Breast epithelium (tissue), 4 donors: Measurements from ENCODE around the gene MGAT5B. TPM values are rescaled to one million over a fixed set of nuclear protein-coding genes. Genes with fewer than 3 reads are reported as not detected.

Experiments
- DNase-seq, 2 donors: peaks; one replicate each; pipeline ENCODE4 v3.0.0-alpha.2; 2019; ENCODE audit warnings: low spot score in 2 of 2
- H3K27ac ChIP-seq, 2 donors: fragments of 200-600 bp; sonication (generic) in 1 of 2; one replicate each; pipeline ENCODE4 v1.5.1; 2016 to 2019; ENCODE audit warnings: mild to moderate bottlenecking in 1 of 2
- H3K27me3 ChIP-seq, 2 donors: fragments of 200-600 bp; sonication (generic) in 1 of 2; one replicate each; pipeline versions ENCODE4 v1.5.1 to v1.6.0; 2017 to 2019; ENCODE audit warnings: control low read depth in 1 of 2, mild to moderate bottlenecking in 1 of 2
- H3K36me3 ChIP-seq: fragments of 200-600 bp; one replicate; pipeline ENCODE4 v1.5.1; 2019
- H3K4me1 ChIP-seq, 2 donors: fragments of 200-600 bp; sonication (generic); one replicate each; pipeline ENCODE4 v1.5.1; 2016 to 2019; ENCODE audit warnings: control low read depth in 1 of 2
- H3K4me3 ChIP-seq, 3 donors: fragments of 200-600 bp; sonication (generic); 1 replicate in 2 of 3; 2 replicates in 1 of 3; pipeline ENCODE4 v1.5.1; 2016 to 2019; ENCODE audit warnings: mild to moderate bottlenecking in 3 of 3, moderate library complexity in 2 of 3
- H3K9me3 ChIP-seq, 2 donors: fragments of 200-600 bp; sonication (generic) in 1 of 2; one replicate each; pipeline ENCODE4 v1.5.1; 2016 to 2019; ENCODE audit warnings: control low read depth in 1 of 2
- POLR2A ChIP-seq: fragments of 450-650 bp; IDR thresholded peaks from one replicate; pipeline ENCODE4 v1.6.1; 2016; ENCODE audit warnings: antibody characterized with exemption, mild to moderate bottlenecking, moderate library complexity
- POLR2AphosphoS5 ChIP-seq, 3 donors: sonication (generic); formaldehyde crosslinking; IDR thresholded peaks; one replicate each; pipeline ENCODE4 v1.6.1; 2017; ENCODE audit warnings: antibody characterized with exemption in 3 of 3
- intact Hi-C: fragments of 100-400 bp; cut with DNase I; formaldehyde crosslinking; loops from one replicate; pipeline ENCODE4 v1.15.1; 2023; ENCODE audit warnings: low total_unique reads
- total RNA-seq, 3 donors: library from RNA; depleted of rRNA; stranded (reverse); fragments of >200 nt; gene quantifications; one replicate each; pipeline ENCODE4 v1.1.0, GENCODE V29; 2016
- TF ChIP-seq, protein P1 (sequence below), 3 donors: fragments of 450-650 bp; IDR thresholded peaks; one replicate each; pipeline ENCODE4 v1.5.1; 2016 to 2017; ENCODE audit warnings: antibody characterized with exemption in 3 of 3, mild to moderate bottlenecking in 3 of 3, moderate library complexity in 3 of 3

The MGAT5B gene
- total RNA-seq, 3 donors from 2014 or later, result 0.32 to 0.33 TPM; not detected in 1

DNA sequence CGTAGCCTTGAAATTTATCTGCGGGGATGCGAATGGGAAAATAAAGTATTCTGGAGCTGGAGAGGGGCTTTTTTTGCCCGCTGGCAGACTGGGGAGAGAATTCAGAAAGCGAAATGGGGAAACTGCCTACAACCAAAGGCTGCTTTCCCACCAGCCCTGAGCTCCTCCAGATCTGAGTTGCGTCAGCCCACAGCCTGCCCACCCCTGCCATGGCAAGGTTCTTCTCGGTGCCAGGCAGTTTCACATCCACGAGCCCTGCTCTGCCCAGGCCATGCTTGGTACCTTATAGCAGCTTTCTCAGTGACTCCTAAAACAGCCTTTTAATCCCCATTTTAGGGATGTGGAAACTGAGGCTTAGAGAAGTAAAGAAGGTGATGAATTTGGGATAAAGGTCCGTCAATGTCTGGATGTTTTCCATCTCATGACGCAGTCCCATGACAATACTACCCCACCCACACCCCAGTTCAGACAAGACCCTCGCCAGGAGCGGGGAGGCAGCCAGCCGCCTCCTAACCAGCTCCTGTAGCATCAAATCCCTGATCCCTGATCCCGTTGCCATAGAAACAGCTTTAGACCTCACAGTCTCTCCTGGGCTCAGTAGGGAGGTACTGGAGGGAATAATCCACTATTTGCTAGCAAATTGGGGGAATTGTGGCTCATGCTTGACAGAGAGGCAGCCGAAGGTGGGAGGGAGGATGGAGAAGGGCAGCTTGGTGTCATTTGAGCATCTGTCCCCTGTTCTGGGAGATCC lies 113.5 kb downstream of the MGAT5B start:
- no peak for DNase-seq
- H3K36me3 ChIP-seq, result no peaks in the 10 kb centered on the region
- no peak overlapping the region for H3K4me3 ChIP-seq
- TF ChIP-seq POLR2A (no peak), POLR2AphosphoS5 (IDR thresholded peaks at IDR 0.05) (no peak)
- TF ChIP-seq, protein P1, sequence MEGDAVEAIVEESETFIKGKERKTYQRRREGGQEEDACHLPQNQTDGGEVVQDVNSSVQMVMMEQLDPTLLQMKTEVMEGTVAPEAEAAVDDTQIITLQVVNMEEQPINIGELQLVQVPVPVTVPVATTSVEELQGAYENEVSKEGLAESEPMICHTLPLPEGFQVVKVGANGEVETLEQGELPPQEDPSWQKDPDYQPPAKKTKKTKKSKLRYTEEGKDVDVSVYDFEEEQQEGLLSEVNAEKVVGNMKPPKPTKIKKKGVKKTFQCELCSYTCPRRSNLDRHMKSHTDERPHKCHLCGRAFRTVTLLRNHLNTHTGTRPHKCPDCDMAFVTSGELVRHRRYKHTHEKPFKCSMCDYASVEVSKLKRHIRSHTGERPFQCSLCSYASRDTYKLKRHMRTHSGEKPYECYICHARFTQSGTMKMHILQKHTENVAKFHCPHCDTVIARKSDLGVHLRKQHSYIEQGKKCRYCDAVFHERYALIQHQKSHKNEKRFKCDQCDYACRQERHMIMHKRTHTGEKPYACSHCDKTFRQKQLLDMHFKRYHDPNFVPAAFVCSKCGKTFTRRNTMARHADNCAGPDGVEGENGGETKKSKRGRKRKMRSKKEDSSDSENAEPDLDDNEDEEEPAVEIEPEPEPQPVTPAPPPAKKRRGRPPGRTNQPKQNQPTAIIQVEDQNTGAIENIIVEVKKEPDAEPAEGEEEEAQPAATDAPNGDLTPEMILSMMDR (IDR thresholded peaks at IDR 0.05), result no peak
- H3K9me3 ChIP-seq, result no peaks in the 10 kb centered on the region
- peaks cover 0 to 16% of the 10 kb centered on the region in 2 donors for H3K27me3 ChIP-seq
- no peak overlapping the region for H3K27ac ChIP-seq
- no peaks in the 10 kb centered on the region for H3K4me1 ChIP-seq
- intact Hi-C loops, result no loop called here

DNA sequence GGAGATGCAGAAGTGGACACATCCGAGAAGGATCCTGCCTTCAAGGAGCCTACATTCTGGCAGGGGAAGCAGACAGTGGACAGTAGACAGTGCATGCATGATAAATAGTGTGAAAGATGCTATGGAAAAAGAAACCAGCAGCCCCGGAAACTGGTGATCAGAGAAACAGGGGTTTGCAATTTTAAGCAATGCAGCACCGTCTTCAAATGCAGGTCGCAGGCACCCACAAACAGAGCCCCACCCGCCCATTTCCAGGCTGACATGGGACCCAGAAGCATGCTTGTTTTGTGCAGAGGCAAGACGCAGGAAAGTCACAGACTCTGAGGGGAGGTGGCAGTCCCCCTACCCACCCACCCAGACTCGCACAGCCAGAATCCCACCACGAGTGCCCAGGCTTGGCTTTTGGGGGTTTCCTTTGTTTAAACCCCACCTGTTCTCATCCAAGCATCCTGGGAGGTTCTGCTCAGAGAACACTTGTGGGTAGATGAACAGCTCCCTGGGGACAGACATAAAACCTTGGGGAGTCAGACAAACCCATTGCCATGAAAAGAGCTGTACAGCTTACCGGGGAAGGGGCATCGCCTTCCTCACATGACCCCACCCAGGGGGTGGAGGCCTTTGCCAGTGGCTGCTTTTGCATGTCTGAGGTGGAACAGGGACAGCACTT lies 114.3 kb downstream of the MGAT5B start:
- DNase-seq, result no peak
- no peak for TF ChIP-seq POLR2A
- no peak for TF ChIP-seq POLR2AphosphoS5 (IDR thresholded peaks at IDR 0.05)
- TF ChIP-seq, protein P1 (IDR thresholded peaks at IDR 0.05), result no peak
- H3K36me3 ChIP-seq, result no peaks in the 10 kb centered on the region
- no peak overlapping the region for H3K27ac ChIP-seq
- H3K4me3 ChIP-seq, result no peak overlapping the region
- peaks cover 0 to 16% of the 10 kb centered on the region in 2 donors for H3K27me3 ChIP-seq
- no peaks in the 10 kb centered on the region for H3K4me1 ChIP-seq
- intact Hi-C loops, result no loop called here
- H3K9me3 ChIP-seq, result no peaks in the 10 kb centered on the region

DNA sequence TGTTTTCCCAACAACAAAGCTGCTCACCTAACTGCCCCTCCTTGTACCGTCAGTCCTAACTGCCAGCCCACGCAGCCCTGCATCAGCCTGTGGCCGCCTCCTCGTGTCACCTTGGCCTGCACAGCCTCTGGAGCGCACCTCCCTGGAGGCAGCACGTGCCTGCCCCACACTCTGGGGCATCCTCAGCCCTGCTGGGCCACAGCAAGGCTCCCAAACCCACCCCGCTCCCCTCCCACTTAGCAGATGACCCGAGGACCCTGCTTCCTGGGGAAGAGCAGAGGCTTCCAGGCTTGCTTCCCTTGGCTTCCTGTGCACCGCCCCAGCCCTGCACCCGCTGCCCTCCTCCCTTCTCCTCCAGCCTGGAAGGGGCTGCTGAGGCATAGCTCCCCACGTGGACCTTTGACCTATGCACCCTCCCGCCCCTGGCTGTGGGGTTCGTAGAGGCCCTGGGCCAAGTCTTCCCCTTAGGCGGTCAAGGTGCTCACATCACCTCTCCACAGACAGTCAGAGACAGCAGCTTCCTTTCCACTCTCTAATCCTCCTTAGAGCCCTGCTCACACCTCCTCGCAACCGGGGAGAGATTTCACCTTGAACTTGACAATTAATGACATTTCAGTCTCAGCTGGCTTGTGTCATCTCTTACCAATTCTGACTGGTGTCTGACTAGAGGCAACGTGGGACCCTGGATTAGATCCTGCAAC lies 115.0 kb downstream of the MGAT5B start:
- H3K9me3 ChIP-seq, result no peaks in the 10 kb centered on the region
- no peak overlapping the region for H3K4me3 ChIP-seq
- no peak for DNase-seq
- H3K27me3 ChIP-seq, result peaks cover 0 to 16% of the 10 kb centered on the region in 2 donors
- intact Hi-C loops, result no loop called here
- no peak overlapping the region for H3K27ac ChIP-seq
- H3K36me3 ChIP-seq, result no peaks in the 10 kb centered on the region
- no peaks in the 10 kb centered on the region for H3K4me1 ChIP-seq
- no peak for TF ChIP-seq POLR2A
- TF ChIP-seq, protein P1 (IDR thresholded peaks at IDR 0.05), result no peak
- TF ChIP-seq POLR2AphosphoS5 (IDR thresholded peaks at IDR 0.05), result no peak

DNA sequence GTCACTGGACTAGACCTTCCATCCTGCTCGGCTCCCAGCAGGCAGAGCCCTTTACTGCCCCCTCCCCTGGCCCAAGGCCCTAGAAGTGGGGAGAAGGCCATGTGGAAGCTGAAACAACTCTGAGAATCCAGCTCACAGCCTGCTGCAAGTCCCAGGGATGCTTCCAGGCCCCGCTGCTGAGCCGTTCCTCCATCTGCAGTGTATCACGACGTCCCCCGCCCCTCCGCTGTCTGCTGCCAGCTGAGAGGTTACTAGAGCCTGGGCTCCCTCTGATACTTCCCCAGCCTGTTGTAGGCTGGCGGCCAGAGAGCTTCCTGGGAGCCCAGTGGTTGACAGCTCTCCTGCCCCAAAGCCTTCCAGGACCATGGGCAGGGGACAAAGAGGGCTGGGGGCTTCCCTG lies 118.2 kb downstream of the MGAT5B start:
- Histone ChIP-seq H3K4me1 (no peaks in the 10 kb centered on the region), H3K27me3 (peaks cover 0 to 16% of the 10 kb centered on the region in 2 donors), H3K36me3 (no peaks in the 10 kb centered on the region), H3K4me3 (no peak overlapping the region), H3K27ac (no peak overlapping the region), H3K9me3 (no peaks in the 10 kb centered on the region)
- DNase-seq, result no peak
- TF ChIP-seq POLR2A, result no peak
- TF ChIP-seq, protein P1 (IDR thresholded peaks at IDR 0.05), result no peak
- no peak for TF ChIP-seq POLR2AphosphoS5 (IDR thresholded peaks at IDR 0.05)
- intact Hi-C loops, result no loop called here
